Measurements from ENCODE around the gene AATK.

AATK gene

GRCh38 chr17:81179220-81179619, 13.2 kb upstream of the AATK start:
- Histone ChIP-seq H3K27ac (ENCODE audit: poor library complexity, severe bottlenecking) (no peak overlapping the region), H3K36me3 (ENCODE audit: low read depth) (no peaks in the 10 kb centered on the region), H3K27me3 (ENCODE audit: insufficient read depth, poor library complexity, severe bottlenecking) (peaks cover under 1% of the 10 kb centered on the region), H3K4me3 (ENCODE audit: severe bottlenecking) (no peak overlapping the region), H3K4me1 (ENCODE audit: insufficient read depth, poor library complexity, severe bottlenecking) (no peaks in the 10 kb centered on the region), H3K9me3 (ENCODE audit: severe bottlenecking) (peaks cover 6% of the 10 kb centered on the region)
- ATAC-seq (ENCODE audit: low read depth): peak; percentile 34; the same call in 1 of the 3 replicates
- no peak for DNase-seq (ENCODE audit: low spot score)
- TF ChIP-seq CTCF (IDR thresholded peaks at IDR 0.05; ENCODE audit: poor library complexity, severe bottlenecking): no peak

GRCh38 chr17:81178136-81179091, 12.4 kb upstream of the AATK start:
- H3K27me3 ChIP-seq (ENCODE audit: insufficient read depth, poor library complexity, severe bottlenecking): no peaks in the 10 kb centered on the region
- H3K36me3 ChIP-seq (ENCODE audit: low read depth): no peaks in the 10 kb centered on the region
- no peaks in the 10 kb centered on the region for H3K4me1 ChIP-seq (ENCODE audit: insufficient read depth, poor library complexity, severe bottlenecking)
- DNase-seq (ENCODE audit: low spot score) (no peak), ATAC-seq (ENCODE audit: low read depth) (no peak)
- H3K4me3 ChIP-seq (ENCODE audit: severe bottlenecking): no peak overlapping the region
- no peak for TF ChIP-seq CTCF (IDR thresholded peaks at IDR 0.05; ENCODE audit: poor library complexity, severe bottlenecking)
- H3K9me3 ChIP-seq (ENCODE audit: severe bottlenecking): peaks cover 6% of the 10 kb centered on the region
- no peak overlapping the region for H3K27ac ChIP-seq (ENCODE audit: poor library complexity, severe bottlenecking)

- Histone ChIP-seq H3K27ac (ENCODE audit: poor library complexity, severe bottlenecking) (no peak overlapping the region), H3K27me3 (ENCODE audit: insufficient read depth, poor library complexity, severe bottlenecking) (no peaks in the 10 kb centered on the region), H3K4me3 (ENCODE audit: severe bottlenecking) (no peak overlapping the region), H3K36me3 (ENCODE audit: low read depth) (no peaks in the 10 kb centered on the region), H3K4me1 (ENCODE audit: insufficient read depth, poor library complexity, severe bottlenecking) (no peaks in the 10 kb centered on the region), H3K9me3 (ENCODE audit: severe bottlenecking) (peaks cover 6% of the 10 kb centered on the region)
- no peak for TF ChIP-seq CTCF (IDR thresholded peaks at IDR 0.05; ENCODE audit: poor library complexity, severe bottlenecking)
- ATAC-seq (ENCODE audit: low read depth) (no peak), DNase-seq (ENCODE audit: low spot score) (no peak)
Measured at GRCh38 chr17:81176666-81177065, 10.6 kb upstream of the AATK start.

- DNase-seq (ENCODE audit: low spot score) (no peak), ATAC-seq (ENCODE audit: low read depth) (no peak)
- no peak for TF ChIP-seq CTCF (IDR thresholded peaks at IDR 0.05; ENCODE audit: poor library complexity, severe bottlenecking)
Measured at GRCh38 chr17:81173762-81174155, 7.7 kb upstream of the AATK start.

More at GRCh38 chr17:81173762-81174155, 7.7 kb upstream of the AATK start:
- H3K27ac ChIP-seq (ENCODE audit: poor library complexity, severe bottlenecking): no peak overlapping the region
- H3K9me3 ChIP-seq (ENCODE audit: severe bottlenecking): peaks cover 6% of the 10 kb centered on the region
- H3K4me1 ChIP-seq (ENCODE audit: insufficient read depth, poor library complexity, severe bottlenecking): no peaks in the 10 kb centered on the region
- no peak overlapping the region for H3K4me3 ChIP-seq (ENCODE audit: severe bottlenecking)
- no peaks in the 10 kb centered on the region for H3K27me3 ChIP-seq (ENCODE audit: insufficient read depth, poor library complexity, severe bottlenecking)
- H3K36me3 ChIP-seq (ENCODE audit: low read depth): no peaks in the 10 kb centered on the region
